T-helper 1 cell treated with Interleukin-12 subunit alpha and Interleukin-12 subunit beta and Interleukin-4 antibody, amounts not matched to agents 30 μg/mL and 1 μg/mL, for 36 hours (primary cell): Measurements from ENCODE around the gene CHST5.

ENCODE experiments used
- H3K27ac Mint-ChIP-seq: one replicate; pipeline ENCODE4 v1.8.0; 2021; ENCODE audit warnings: mild to moderate bottlenecking, mixed read lengths
- H3K27me3 Mint-ChIP-seq: one replicate; pipeline ENCODE4 v1.8.0; 2021; ENCODE audit warnings: low read depth, mixed read lengths
- H3K36me3 Mint-ChIP-seq: one replicate; pipeline ENCODE4 v1.8.0; 2021; ENCODE audit warnings: low read depth, mixed read lengths
- H3K4me1 Mint-ChIP-seq: one replicate; pipeline ENCODE4 v1.8.0; 2021; ENCODE audit warnings: low read depth, mixed read lengths
- H3K4me3 Mint-ChIP-seq: one replicate; pipeline ENCODE4 v1.8.0; 2021; ENCODE audit warnings: mild to moderate bottlenecking, moderate library complexity, mixed read lengths
- H3K9me3 Mint-ChIP-seq: one replicate; pipeline ENCODE4 v1.8.0; 2021; ENCODE audit warnings: mixed read lengths

Gene CHST5

DNA sequence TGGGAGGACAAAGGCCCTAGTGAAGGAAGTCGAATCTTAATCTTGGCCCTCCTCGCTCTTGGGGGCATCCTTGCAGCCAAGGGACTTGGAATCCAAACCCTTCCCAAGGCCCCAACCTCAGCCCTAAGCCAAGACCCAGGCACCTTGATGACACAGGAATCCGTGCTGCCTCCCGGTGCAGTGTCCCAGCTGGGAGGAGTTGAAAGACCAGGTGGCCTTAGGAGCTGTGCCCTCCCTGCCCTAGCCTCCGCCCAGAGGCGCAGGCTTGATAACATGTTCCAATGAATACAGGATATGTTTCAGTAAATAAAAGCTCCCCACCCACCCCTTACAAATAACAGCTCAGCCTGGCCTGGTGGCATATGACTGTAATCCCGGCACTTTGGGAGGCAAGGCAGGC lies at the start of gene CHST5:
TSS of gene CHST5 (minus strand) at position 208 of the 400 bp plus-strand sequence. CDS start 5,724 bp downstream, outside the sequence.
- Mint-ChIP-seq H3K36me3 (no peaks in the 10 kb centered on the region), H3K27ac (no peak within 1 kb of the TSS), H3K27me3 (no peaks in the 10 kb centered on the region), H3K4me3 (no peak within 1 kb of the TSS), H3K9me3 (no peaks in the 10 kb centered on the region), H3K4me1 (no peaks in the 10 kb centered on the region)

GRCh38 chr16:75584108-75584507 lies 48.2 kb upstream of the CHST5 start:
- H3K4me1 Mint-ChIP-seq, result no peaks in the 10 kb centered on the region
- no peak overlapping the region for H3K27ac Mint-ChIP-seq
- peaks cover 6% of the 10 kb centered on the region for H3K36me3 Mint-ChIP-seq
- H3K4me3 Mint-ChIP-seq, result no peak overlapping the region
- H3K27me3 Mint-ChIP-seq, result no peaks in the 10 kb centered on the region
- no peaks in the 10 kb centered on the region for H3K9me3 Mint-ChIP-seq

GRCh38 chr16:75579281-75579834 lies 43.5 kb upstream of the CHST5 start:
- Mint-ChIP-seq H3K27ac (no peak overlapping the region), H3K4me3 (no peak overlapping the region), H3K4me1 (peaks cover 11% of the 10 kb centered on the region), H3K27me3 (no peaks in the 10 kb centered on the region), H3K9me3 (no peaks in the 10 kb centered on the region), H3K36me3 (peaks cover 29% of the 10 kb centered on the region)

DNA sequence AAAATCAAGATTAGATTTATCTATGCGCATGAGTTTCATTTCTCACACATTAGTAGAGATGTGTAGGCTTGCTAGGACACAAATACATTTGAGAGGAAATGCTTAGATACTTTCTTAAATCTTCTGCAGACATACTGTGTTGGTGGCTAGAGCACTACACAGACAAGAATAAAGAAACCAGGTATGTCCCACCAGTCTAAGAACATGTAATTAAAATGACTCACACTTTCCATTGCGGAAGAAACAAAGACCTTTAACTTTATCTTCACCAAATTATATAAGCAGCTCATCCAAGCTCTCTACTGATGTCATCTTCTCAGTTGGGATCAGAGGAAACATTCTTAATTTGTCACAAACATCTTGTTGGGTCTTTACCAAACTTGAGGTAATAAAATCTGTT lies 42.8 kb upstream of the CHST5 start:
- H3K27ac Mint-ChIP-seq, result peak overlapping the region; percentile 74
- H3K4me1 Mint-ChIP-seq, result peaks cover 11% of the 10 kb centered on the region
- H3K4me3 Mint-ChIP-seq, result no peak overlapping the region
- H3K9me3 Mint-ChIP-seq, result no peaks in the 10 kb centered on the region
- no peaks in the 10 kb centered on the region for H3K27me3 Mint-ChIP-seq
- peaks cover 33% of the 10 kb centered on the region for H3K36me3 Mint-ChIP-seq

- no peak overlapping the region for H3K4me3 Mint-ChIP-seq
- no peaks in the 10 kb centered on the region for H3K9me3 Mint-ChIP-seq
- no peaks in the 10 kb centered on the region for H3K27me3 Mint-ChIP-seq
- H3K4me1 Mint-ChIP-seq, result peaks cover 11% of the 10 kb centered on the region
- H3K27ac Mint-ChIP-seq, result no peak overlapping the region
- peaks cover 36% of the 10 kb centered on the region for H3K36me3 Mint-ChIP-seq
Observed at GRCh38 chr16:75578212-75578611, 42.3 kb upstream of the CHST5 start.

GRCh38 chr16:75576384-75576811 lies 40.5 kb upstream of the CHST5 start:
- no peak overlapping the region for H3K27ac Mint-ChIP-seq

DNA sequence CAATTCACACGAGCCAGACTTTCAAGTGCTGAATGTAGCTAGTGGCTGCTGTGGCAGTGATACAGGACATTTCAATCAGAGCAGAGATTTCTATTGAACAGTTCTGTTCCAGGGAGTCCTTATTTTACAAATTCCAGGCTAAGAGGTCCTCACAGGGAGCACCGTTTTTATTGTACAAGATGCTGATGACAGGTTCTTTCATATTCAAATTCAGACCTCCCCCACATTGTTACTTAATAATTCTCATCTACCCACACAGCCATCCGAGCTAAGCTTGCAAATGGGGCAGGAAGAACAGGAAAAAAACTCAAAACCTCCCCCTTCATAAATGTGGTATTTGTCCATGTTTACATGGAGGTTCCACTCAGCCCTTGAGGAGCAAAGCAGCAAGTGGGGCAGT lies 40.0 kb upstream of the CHST5 start:
- Mint-ChIP-seq H3K27me3 (no peaks in the 10 kb centered on the region), H3K4me1 (peaks cover 11% of the 10 kb centered on the region), H3K9me3 (no peaks in the 10 kb centered on the region), H3K36me3 (peaks cover 48% of the 10 kb centered on the region), H3K27ac (no peak overlapping the region), H3K4me3 (no peak overlapping the region)

More at GRCh38 chr16:75576384-75576811, 40.5 kb upstream of the CHST5 start:
- H3K36me3 Mint-ChIP-seq, result peaks cover 46% of the 10 kb centered on the region
- peaks cover 11% of the 10 kb centered on the region for H3K4me1 Mint-ChIP-seq
- H3K27me3 Mint-ChIP-seq, result no peaks in the 10 kb centered on the region
- no peak overlapping the region for H3K4me3 Mint-ChIP-seq
- H3K9me3 Mint-ChIP-seq, result no peaks in the 10 kb centered on the region

DNA sequence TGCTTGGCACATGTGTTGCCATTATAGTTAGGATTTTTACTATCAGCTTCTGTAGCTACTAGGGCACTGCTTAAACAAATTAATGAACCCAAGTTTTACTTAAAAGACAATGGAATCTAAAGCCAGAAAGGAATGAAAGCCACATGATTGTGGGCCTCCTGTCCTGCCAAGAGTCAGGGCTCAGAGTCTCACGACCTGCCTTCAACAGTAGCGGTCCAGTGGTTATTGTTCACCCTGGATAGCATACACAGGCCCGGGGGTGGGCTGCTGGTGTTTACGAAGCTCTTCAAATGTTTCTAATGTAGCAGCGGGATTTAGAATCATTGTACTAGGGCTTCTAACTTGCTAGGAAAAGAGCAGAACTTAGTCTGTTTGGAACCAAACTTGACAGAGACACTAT lies 38.0 kb upstream of the CHST5 start:
- no peaks in the 10 kb centered on the region for H3K9me3 Mint-ChIP-seq
- H3K4me1 Mint-ChIP-seq, result peaks cover 18% of the 10 kb centered on the region

DNA sequence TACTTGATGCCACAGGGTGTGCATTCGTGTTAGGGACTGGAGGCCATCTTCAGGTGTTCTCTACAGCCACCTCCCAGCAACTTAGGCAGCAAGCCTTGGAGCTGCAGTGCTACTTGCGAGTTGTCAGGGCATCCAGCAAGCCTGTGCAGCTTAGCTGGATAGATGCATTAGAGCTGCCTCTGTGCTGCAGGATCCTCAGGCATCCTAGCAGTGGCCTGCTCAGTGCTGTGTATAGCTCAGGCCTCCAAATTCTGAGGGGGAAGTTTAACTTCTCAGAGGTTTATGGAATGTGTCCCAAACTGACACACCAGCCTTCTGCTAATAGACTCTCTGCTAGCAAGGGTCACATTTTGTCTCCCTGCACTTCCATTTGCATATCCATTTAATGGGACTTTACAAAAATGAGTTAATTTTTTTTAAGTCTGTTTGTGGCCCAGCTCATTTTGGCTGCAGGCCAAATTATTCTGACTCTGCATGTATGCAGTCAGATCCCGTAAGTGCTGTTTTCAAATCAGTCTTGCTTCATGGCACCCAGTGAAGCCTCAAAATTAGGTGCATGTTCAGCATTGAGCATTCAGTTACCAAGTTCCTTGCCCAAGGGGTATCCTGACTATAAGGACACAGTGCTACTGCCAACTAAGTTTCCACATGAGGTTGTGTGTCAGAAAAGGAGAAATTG lies 37.1 kb upstream of the CHST5 start:
- H3K9me3 Mint-ChIP-seq, result no peaks in the 10 kb centered on the region

More for the DNA sequence above, 38.0 kb upstream of the CHST5 start:
- Mint-ChIP-seq H3K27me3 (no peaks in the 10 kb centered on the region), H3K27ac (no peak overlapping the region), H3K36me3 (peaks cover 47% of the 10 kb centered on the region), H3K4me3 (no peak overlapping the region)

GRCh38 chr16:75570396-75571065 lies 34.6 kb upstream of the CHST5 start:
- H3K36me3 Mint-ChIP-seq, result peaks cover 28% of the 10 kb centered on the region
- no peaks in the 10 kb centered on the region for H3K27me3 Mint-ChIP-seq
- no peaks in the 10 kb centered on the region for H3K9me3 Mint-ChIP-seq
- H3K4me3 Mint-ChIP-seq, result no peak overlapping the region
- no peak overlapping the region for H3K27ac Mint-ChIP-seq
- H3K4me1 Mint-ChIP-seq, result peaks cover 18% of the 10 kb centered on the region

More for the DNA sequence above, 37.1 kb upstream of the CHST5 start:
- Mint-ChIP-seq H3K36me3 (peaks cover 42% of the 10 kb centered on the region), H3K4me1 (peaks cover 15% of the 10 kb centered on the region), H3K27ac (no peak overlapping the region), H3K27me3 (no peaks in the 10 kb centered on the region), H3K4me3 (no peak overlapping the region)

DNA sequence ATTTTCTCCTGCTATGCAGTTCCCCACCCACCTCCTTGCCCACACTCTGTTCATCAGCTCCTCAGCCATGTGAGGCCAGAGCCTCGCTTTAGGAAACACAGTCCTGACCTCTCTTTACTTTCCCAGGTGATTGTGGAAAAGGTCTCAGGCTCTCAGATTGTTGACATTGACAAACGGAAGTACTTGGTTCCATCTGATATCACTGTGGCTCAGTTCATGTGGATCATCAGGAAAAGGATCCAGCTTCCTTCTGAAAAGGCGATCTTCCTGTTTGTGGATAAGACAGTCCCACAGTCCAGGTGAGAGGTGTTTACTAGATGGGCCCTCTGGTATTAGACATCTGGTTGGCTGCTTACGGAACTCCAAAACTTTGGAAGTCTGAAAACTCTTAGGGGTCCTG lies 32.0 kb upstream of the CHST5 start:
- Mint-ChIP-seq H3K36me3 (peaks cover 20% of the 10 kb centered on the region), H3K27ac (no peak overlapping the region), H3K4me3 (peak overlapping the region; percentile 79), H3K9me3 (no peaks in the 10 kb centered on the region), H3K4me1 (peaks cover 24% of the 10 kb centered on the region), H3K27me3 (peaks cover 8% of the 10 kb centered on the region)

GRCh38 chr16:75566758-75567255 lies 30.9 kb upstream of the CHST5 start:
- Mint-ChIP-seq H3K4me3 (peak overlapping the region; percentile 79), H3K27ac (peak overlapping the region; percentile 81), H3K4me1 (peaks cover 24% of the 10 kb centered on the region), H3K9me3 (no peaks in the 10 kb centered on the region), H3K27me3 (peaks cover 14% of the 10 kb centered on the region), H3K36me3 (peaks cover 14% of the 10 kb centered on the region)

DNA sequence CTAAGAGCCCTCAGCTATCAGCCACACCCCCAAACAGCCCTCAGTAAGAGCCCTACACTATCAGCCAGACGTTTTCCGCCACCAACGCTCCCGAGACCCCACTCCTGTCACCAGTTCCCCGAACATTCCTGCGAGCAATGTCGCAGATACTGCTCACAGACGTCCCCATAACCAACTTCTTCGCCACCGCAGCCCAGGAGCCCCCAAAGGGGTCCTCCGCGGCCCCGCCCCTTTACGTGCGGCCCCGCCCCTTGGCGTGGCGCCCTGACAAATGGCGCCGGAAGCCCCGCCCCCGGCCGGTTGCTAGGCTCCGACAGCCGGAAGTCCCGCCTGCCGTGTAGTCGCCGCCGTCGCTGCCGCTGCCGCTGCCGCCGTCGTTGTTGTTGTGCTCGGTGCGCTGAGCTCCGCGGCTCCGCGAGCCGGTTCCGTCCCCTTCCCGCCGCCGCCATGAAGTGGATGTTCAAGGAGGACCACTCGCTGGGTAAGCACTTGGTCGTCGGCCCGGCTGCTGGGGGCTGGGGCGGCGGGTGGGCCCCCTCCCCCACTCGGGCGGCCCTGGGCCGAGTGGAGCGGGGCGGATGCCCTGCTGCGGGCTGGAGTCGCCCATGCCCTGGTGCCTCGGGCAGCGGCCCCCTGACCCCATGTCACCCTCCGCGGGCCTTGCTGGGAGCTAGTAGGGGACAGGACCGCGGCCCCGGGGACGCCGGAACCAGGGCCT lies 30.3 kb upstream of the CHST5 start, which contains the start of gene GABARAPL2:
TSS of gene GABARAPL2 (plus strand) at position 340 of the 718 bp plus-strand sequence. CDS start at position 448, 108 bp downstream.
- peaks cover 14% of the 10 kb centered on the region for H3K27me3 Mint-ChIP-seq
- peaks cover 10% of the 10 kb centered on the region for H3K36me3 Mint-ChIP-seq
- H3K9me3 Mint-ChIP-seq, result no peaks in the 10 kb centered on the region
- peak within 1 kb of the TSS; percentile 85 for H3K4me3 Mint-ChIP-seq
- H3K4me1 Mint-ChIP-seq, result peaks cover 24% of the 10 kb centered on the region
- H3K27ac Mint-ChIP-seq, result peak within 1 kb of the TSS; percentile 86

DNA sequence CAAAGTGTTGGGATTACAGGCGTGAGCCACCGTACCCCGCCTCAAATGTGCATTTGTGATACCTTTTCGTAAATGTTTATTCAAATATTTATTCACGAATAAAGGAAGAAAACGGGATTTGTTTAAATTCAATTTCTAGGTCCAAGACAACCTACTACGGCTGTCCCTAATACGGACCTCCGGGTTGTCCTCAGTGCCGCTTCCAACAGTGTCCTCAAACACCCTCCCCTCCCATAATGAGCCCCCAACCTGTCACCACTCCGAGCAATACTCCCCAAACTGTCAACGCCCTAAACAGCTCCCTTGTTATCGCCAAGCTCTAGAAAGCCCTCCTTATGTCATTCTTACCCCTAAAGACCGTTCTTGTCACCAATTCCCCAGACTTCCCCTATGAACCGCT lies 29.7 kb upstream of the CHST5 start:
- peaks cover 14% of the 10 kb centered on the region for H3K27me3 Mint-ChIP-seq
- peaks cover 24% of the 10 kb centered on the region for H3K4me1 Mint-ChIP-seq
- H3K9me3 Mint-ChIP-seq, result no peaks in the 10 kb centered on the region
- peak overlapping the region; percentile 85 for H3K4me3 Mint-ChIP-seq
- H3K36me3 Mint-ChIP-seq, result peaks cover 9% of the 10 kb centered on the region
- peak overlapping the region; percentile 86 for H3K27ac Mint-ChIP-seq
